BE2C (cell line): ENCODE measurements around the gene SYT9.

ENCODE experiments used
- DNase-seq: peaks from one replicate; pipeline ENCODE4 v3.0.0-alpha.2; 2020
- H3K27me3 ChIP-seq: fragments of 250-450 bp; sonication (Bioruptor Pico); 2 replicates; pipeline ENCODE4 v1.5.1; 2020; ENCODE audit warnings: mild to moderate bottlenecking
- H3K36me3 ChIP-seq: fragments of 250-450 bp; sonication (Bioruptor Pico); 2 replicates; pipeline ENCODE4 v1.5.1; 2020; ENCODE audit warnings: mild to moderate bottlenecking
- H3K4me1 ChIP-seq: fragments of 250-450 bp; sonication (Bioruptor Pico); 2 replicates; pipeline ENCODE4 v1.5.1; 2020
- H3K4me3 ChIP-seq: 2 replicates; pipeline ENCODE4 v1.5.1; 2011; ENCODE audit warnings: low read depth, low read length
- H3K9me3 ChIP-seq: fragments of 250-450 bp; sonication (Bioruptor Pico); 2 replicates; pipeline ENCODE4 v1.5.1; 2020
- TF ChIP-seq, protein P1 (sequence below): IDR thresholded peaks from 2 replicates; pipeline ENCODE4 v1.5.1; 2012; ENCODE audit warnings: mild to moderate bottlenecking, low read depth, low read length

Gene SYT9

DNA sequence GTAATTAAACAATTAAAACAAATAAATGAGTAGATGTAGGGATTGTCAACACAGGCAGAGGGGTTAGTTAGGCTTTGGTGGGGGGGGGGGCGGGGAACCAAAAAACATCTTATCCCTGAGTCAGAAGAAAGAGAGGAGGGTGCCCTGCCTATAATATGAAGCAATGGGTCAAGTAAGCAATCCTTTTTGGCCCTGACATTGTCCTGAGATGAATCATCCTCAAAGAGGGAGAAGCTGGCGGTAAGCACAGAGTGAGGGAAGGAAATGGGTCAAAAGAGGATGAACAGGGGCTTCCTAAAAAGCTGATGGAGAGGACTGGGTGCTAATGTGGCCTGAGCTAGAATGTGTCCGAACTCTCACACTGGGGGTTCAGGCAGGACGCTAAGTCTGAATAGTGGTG is 238.3 kb downstream of the SYT9 start:
- H3K36me3 ChIP-seq, result no peaks in the 10 kb centered on the region
- H3K4me3 ChIP-seq, result no peak overlapping the region
- TF ChIP-seq, protein P1, sequence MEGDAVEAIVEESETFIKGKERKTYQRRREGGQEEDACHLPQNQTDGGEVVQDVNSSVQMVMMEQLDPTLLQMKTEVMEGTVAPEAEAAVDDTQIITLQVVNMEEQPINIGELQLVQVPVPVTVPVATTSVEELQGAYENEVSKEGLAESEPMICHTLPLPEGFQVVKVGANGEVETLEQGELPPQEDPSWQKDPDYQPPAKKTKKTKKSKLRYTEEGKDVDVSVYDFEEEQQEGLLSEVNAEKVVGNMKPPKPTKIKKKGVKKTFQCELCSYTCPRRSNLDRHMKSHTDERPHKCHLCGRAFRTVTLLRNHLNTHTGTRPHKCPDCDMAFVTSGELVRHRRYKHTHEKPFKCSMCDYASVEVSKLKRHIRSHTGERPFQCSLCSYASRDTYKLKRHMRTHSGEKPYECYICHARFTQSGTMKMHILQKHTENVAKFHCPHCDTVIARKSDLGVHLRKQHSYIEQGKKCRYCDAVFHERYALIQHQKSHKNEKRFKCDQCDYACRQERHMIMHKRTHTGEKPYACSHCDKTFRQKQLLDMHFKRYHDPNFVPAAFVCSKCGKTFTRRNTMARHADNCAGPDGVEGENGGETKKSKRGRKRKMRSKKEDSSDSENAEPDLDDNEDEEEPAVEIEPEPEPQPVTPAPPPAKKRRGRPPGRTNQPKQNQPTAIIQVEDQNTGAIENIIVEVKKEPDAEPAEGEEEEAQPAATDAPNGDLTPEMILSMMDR, result no peak
- no peaks in the 10 kb centered on the region for H3K4me1 ChIP-seq
- no peaks in the 10 kb centered on the region for H3K27me3 ChIP-seq
- no peaks in the 10 kb centered on the region for H3K9me3 ChIP-seq
- DNase-seq, result no peak

DNA sequence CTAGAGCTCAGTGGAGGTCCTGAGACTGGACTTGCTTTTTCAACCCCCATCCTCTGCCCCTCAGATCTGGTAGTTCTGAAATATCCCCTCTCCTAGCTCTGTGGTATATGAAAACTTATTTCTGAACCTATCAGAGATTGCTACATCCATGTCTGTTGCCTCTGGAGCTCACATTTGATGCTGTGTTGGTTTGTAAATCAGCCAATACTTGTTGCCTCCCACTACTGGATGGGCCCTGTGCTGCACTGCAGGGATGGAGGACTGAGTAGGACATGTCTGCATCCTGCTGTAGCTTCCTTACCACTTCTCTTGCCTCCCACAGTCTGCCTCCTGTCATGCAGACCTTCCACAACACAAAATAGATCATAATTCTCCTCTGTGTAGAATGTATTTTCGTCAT is 238.8 kb downstream of the SYT9 start:
- Histone ChIP-seq H3K9me3 (no peaks in the 10 kb centered on the region), H3K4me1 (no peaks in the 10 kb centered on the region), H3K4me3 (no peak overlapping the region), H3K36me3 (no peaks in the 10 kb centered on the region), H3K27me3 (no peaks in the 10 kb centered on the region)
- DNase-seq, result no peak
- TF ChIP-seq, protein P1, result no peak

DNA sequence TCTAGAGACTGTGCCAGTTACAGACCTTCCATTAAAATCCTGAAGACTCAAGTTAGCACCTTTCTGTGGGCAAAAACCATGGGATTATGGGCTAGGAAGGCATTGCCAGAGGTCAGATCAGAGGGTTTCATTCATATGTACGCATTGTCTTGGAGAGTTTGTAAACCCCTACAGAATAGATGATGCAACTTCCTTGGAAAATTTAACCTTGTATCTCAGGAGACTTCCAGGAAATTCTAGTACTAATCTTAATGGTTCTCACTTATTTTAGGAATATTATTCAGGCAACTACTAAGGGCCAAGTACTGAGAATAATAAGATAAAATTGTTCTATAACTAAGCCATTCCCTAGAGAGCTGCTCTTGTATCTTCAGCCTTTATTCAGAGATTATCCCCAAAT is 240.5 kb downstream of the SYT9 start:
- Histone ChIP-seq H3K27me3 (no peaks in the 10 kb centered on the region), H3K4me3 (no peak overlapping the region), H3K36me3 (no peaks in the 10 kb centered on the region), H3K4me1 (no peaks in the 10 kb centered on the region), H3K9me3 (no peaks in the 10 kb centered on the region)
- TF ChIP-seq, protein P1, result no peak
- DNase-seq, result no peak

DNA sequence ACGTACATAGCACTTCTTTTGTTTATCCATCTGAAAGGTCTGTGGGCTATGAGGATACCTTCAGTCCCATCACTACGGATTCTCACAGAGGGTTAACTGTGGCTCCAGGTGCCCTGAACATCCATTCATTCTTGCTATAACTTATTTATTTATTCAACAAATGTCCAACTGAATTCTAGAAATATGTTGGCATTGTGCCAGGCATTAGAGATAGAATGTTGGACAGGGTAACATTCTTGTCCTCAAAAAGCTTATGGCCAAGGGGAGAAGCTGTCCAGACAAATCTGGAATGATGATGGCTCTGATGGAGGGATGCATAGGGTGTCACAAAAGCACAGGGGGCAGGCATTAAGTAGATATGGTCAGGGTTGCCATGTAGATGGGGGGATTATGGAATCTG is 242.0 kb downstream of the SYT9 start:
- no peak for DNase-seq
- H3K36me3 ChIP-seq, result no peaks in the 10 kb centered on the region
- no peaks in the 10 kb centered on the region for H3K9me3 ChIP-seq
- no peak overlapping the region for H3K4me3 ChIP-seq
- no peaks in the 10 kb centered on the region for H3K4me1 ChIP-seq
- no peaks in the 10 kb centered on the region for H3K27me3 ChIP-seq
- TF ChIP-seq, protein P1, result no peak

DNA sequence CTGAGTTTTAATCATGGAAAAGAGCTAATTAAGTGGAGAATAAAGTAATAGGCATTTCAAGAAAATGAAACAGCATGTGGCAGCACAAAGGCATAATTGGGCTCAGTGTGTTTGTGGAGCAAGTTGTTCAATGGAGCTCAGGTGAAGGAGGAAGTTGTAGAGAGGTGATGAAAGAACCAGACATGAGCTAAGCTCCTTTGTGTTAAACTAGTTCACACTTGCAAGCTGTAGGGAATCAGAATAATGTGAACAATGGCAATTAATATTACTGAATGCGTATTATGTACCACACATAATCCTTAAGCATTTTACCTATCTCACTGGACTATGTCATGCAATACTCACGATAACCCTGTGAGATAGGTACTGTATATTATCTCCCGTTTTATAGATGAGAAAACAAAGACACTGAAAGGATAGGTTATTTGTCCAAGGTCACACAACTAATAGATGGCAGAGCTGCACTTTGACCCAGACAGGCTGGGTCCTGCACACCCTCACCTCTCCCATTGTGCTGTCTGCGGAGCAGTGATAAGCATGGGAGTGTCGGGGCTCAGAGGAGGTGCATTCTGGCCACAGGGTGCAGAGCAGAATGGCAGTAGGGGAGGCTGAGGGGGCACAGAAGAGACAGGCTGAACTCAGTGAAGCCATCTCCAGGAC is 242.5 kb downstream of the SYT9 start:
- Histone ChIP-seq H3K36me3 (no peaks in the 10 kb centered on the region), H3K9me3 (no peaks in the 10 kb centered on the region), H3K27me3 (no peaks in the 10 kb centered on the region), H3K4me1 (no peaks in the 10 kb centered on the region), H3K4me3 (no peak overlapping the region)
- TF ChIP-seq, protein P1, result no peak
- DNase-seq, result no peak

DNA sequence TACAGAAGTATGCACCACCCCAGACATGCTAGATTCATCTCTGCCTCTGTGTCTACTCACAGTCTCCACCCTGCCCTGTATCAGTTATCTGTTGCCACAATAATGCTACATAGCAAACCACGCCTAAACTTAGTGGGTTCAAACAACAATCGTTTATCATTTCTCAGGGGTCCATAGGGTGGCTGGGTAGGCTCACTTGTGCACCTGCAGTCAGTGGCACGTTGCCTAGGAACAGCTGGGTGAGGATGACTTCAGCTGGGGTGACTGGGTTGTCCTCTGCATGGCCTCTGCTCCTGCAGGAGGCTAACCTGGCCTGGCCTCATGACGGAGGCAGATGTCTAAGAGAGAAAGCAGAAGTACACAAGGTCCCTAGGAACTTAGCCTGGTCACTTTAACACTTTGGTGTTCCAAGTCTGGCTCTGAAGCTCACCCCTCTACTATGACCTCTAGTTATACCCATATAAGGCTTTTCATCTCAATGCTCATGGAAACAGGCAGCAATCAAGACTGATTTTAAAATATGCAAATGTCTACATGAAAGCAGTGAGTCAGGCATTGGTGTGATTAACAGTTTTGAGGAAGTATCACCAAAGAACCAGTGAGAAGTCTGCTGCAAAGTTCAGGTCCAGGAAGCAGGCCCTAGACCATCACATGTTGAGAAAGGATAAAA is 244.3 kb downstream of the SYT9 start:
- DNase-seq, result no peak

More for the DNA sequence above, 244.3 kb downstream of the SYT9 start:
- TF ChIP-seq, protein P1, result no peak
- Histone ChIP-seq H3K27me3 (no peaks in the 10 kb centered on the region), H3K4me1 (no peaks in the 10 kb centered on the region), H3K9me3 (no peaks in the 10 kb centered on the region), H3K36me3 (no peaks in the 10 kb centered on the region), H3K4me3 (no peak overlapping the region)
